Vagina (tissue), 2 donors: ENCODE results near the gene GPR137B. TPM values are rescaled to one million over a fixed set of nuclear protein-coding genes. Genes with fewer than 3 reads are reported as not detected.
"Not testable (repeated sequence)": the region's sequence is repeated elsewhere in the genome, so short reads cannot be mapped to it uniquely, and the experiment has no call there.

Experiments
- DNase-seq, 2 donors: peaks; one replicate each; pipeline ENCODE4 v3.0.0-alpha.2; 2017; ENCODE audit errors: extremely low spot score in 2 of 2
- H3K27ac ChIP-seq: fragments of 200-600 bp; sonication (generic); one replicate; pipeline ENCODE4 v1.5.1; 2019
- H3K27me3 ChIP-seq: fragments of 200-600 bp; sonication (generic); one replicate; pipeline ENCODE4 v1.5.1; 2019
- H3K36me3 ChIP-seq, 2 donors: fragments of 200-600 bp; sonication (generic); one replicate each; pipeline ENCODE4 v1.5.1; 2017 to 2019
- H3K4me1 ChIP-seq: fragments of 200-600 bp; sonication (generic); one replicate; pipeline ENCODE4 v1.5.1; 2019
- H3K4me3 ChIP-seq, 2 donors: fragments of 200-600 bp; sonication (generic); 1 replicate in 1 of 2; 2 replicates in 1 of 2; pipeline ENCODE4 v1.5.1; 2016 to 2019
- H3K9me3 ChIP-seq: fragments of 200-600 bp; sonication (generic); one replicate; pipeline ENCODE4 v1.5.1; 2019
- POLR2A ChIP-seq, 2 donors: fragments of 450-650 bp; IDR thresholded peaks; one replicate each; pipeline ENCODE4 v1.6.1; 2017; ENCODE audit warnings: antibody characterized with exemption in 2 of 2, mild to moderate bottlenecking in 2 of 2, moderate library complexity in 2 of 2
- POLR2AphosphoS5 ChIP-seq, 2 donors: sonication (generic); formaldehyde crosslinking; IDR thresholded peaks; one replicate each; pipeline ENCODE4 v1.9.0; 2017; ENCODE audit warnings: antibody characterized with exemption in 2 of 2, mild to moderate bottlenecking in 2 of 2, low read depth in 1 of 2; ENCODE audit not compliant: insufficient read depth in 1 of 2
- intact Hi-C: fragments of 100-400 bp; cut with DNase I; formaldehyde crosslinking; loops from one replicate; pipeline ENCODE4 v1.15.1; 2023
- total RNA-seq: library from RNA; depleted of rRNA; stranded (reverse); fragments of >200 nt; gene quantifications from one replicate; pipeline ENCODE4 v1.2.3, GENCODE V29; 2016
- TF ChIP-seq, protein P1 (sequence below), 3 experiments: fragments of 450-650 bp in 2 of 3; fragments of 200-600 bp in 1 of 3; sonication (generic) in 1 of 3; IDR thresholded peaks; one replicate each; pipeline ENCODE4 v1.5.1; 2017 to 2019; ENCODE audit warnings: antibody characterized with exemption in 3 of 3, mild to moderate bottlenecking in 2 of 3, moderate library complexity in 2 of 3

The GPR137B gene
- total RNA-seq, 1 donor from 2014 or later: 38.8 TPM

DNA sequence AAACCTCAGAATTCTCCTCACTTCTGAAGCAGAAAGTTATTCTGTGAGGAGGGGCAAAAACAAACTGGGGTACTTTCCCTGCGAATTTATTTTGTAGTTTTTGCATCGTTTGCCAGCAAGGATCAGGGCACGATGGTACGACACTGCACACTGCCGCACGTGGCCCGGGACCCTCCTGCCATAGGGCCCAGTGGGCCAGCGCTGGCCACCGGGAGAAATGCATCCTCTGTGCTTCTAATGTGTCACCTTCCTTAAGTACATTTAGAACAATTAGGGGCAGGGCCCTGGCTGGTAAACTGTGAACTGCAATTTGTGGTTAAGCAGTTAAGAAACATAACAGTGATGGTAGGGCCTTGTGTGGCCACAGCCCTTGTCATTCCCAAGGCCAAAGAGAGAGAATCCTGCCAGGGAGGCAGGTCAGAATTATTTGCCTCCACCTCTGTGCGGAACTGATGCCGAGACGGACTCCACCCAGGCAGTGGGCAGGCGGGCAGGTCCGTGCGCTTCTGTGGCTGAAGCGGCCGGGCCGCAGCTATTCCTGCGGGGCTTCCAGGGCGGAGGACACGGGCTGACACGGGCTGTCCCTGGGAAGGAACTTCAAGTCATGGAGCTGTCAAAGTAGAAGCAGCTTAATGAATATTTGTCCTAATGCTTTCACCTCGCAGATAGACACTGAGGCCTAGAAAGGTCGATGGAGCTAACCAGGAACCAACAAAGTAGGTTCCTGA lies 12.5 kb downstream of the GPR137B start:
- Histone ChIP-seq H3K4me3 (no peak overlapping the region), H3K27ac (no peak overlapping the region), H3K27me3 (no peaks in the 10 kb centered on the region), H3K36me3 (no peaks in the 10 kb centered on the region), H3K4me1 (peaks cover 11% of the 10 kb centered on the region), H3K9me3 (no peaks in the 10 kb centered on the region)
- intact Hi-C loops: no loop called here
- TF ChIP-seq, protein P1, sequence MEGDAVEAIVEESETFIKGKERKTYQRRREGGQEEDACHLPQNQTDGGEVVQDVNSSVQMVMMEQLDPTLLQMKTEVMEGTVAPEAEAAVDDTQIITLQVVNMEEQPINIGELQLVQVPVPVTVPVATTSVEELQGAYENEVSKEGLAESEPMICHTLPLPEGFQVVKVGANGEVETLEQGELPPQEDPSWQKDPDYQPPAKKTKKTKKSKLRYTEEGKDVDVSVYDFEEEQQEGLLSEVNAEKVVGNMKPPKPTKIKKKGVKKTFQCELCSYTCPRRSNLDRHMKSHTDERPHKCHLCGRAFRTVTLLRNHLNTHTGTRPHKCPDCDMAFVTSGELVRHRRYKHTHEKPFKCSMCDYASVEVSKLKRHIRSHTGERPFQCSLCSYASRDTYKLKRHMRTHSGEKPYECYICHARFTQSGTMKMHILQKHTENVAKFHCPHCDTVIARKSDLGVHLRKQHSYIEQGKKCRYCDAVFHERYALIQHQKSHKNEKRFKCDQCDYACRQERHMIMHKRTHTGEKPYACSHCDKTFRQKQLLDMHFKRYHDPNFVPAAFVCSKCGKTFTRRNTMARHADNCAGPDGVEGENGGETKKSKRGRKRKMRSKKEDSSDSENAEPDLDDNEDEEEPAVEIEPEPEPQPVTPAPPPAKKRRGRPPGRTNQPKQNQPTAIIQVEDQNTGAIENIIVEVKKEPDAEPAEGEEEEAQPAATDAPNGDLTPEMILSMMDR (IDR thresholded peaks at IDR 0.05): no peak
- no peak for TF ChIP-seq POLR2AphosphoS5 (IDR thresholded peaks at IDR 0.05; ENCODE audit: insufficient read depth in 1 of 2, low read depth in 1 of 2)
- TF ChIP-seq POLR2A (IDR thresholded peaks at IDR 0.05): no peak
- no peak for DNase-seq

GRCh38 chr1:236155399-236155767 lies 13.0 kb downstream of the GPR137B start:
- peaks cover 8% of the 10 kb centered on the region for H3K4me1 ChIP-seq
- no peak overlapping the region for H3K27ac ChIP-seq
- no peaks in the 10 kb centered on the region for H3K9me3 ChIP-seq
- H3K4me3 ChIP-seq: no peak overlapping the region
- no peaks in the 10 kb centered on the region for H3K36me3 ChIP-seq
- no peaks in the 10 kb centered on the region for H3K27me3 ChIP-seq
- DNase-seq: no peak
- TF ChIP-seq POLR2A (IDR thresholded peaks at IDR 0.05): no peak
- no peak for TF ChIP-seq POLR2AphosphoS5 (IDR thresholded peaks at IDR 0.05; ENCODE audit: insufficient read depth in 1 of 2, low read depth in 1 of 2)
- TF ChIP-seq, protein P1 (IDR thresholded peaks at IDR 0.05): no peak
- intact Hi-C loops: no loop called here

GRCh38 chr1:236155841-236156503 lies 13.6 kb downstream of the GPR137B start:
- Histone ChIP-seq H3K4me3 (no peak overlapping the region), H3K27me3 (no peaks in the 10 kb centered on the region), H3K36me3 (no peaks in the 10 kb centered on the region), H3K4me1 (peaks cover 2% of the 10 kb centered on the region), H3K9me3 (no peaks in the 10 kb centered on the region), H3K27ac (no peak overlapping the region)
- TF ChIP-seq, protein P1 (IDR thresholded peaks at IDR 0.05): no peak
- TF ChIP-seq POLR2A (IDR thresholded peaks at IDR 0.05): no peak
- TF ChIP-seq POLR2AphosphoS5 (IDR thresholded peaks at IDR 0.05; ENCODE audit: insufficient read depth in 1 of 2, low read depth in 1 of 2): no peak
- intact Hi-C loops: no loop called here
- no peak for DNase-seq

GRCh38 chr1:236156512-236157208 lies 14.3 kb downstream of the GPR137B start:
- TF ChIP-seq, protein P1 (IDR thresholded peaks at IDR 0.05): no peak
- TF ChIP-seq POLR2A (IDR thresholded peaks at IDR 0.05) (no peak), POLR2AphosphoS5 (IDR thresholded peaks at IDR 0.05; ENCODE audit: insufficient read depth in 1 of 2, low read depth in 1 of 2) (no peak)
- H3K27me3 ChIP-seq: no peaks in the 10 kb centered on the region
- H3K36me3 ChIP-seq: no peaks in the 10 kb centered on the region
- intact Hi-C loops: no loop called here
- no peak overlapping the region for H3K27ac ChIP-seq
- no peak for DNase-seq
- peaks cover 3% of the 10 kb centered on the region for H3K9me3 ChIP-seq
- no peaks in the 10 kb centered on the region for H3K4me1 ChIP-seq
- H3K4me3 ChIP-seq: no peak overlapping the region

DNA sequence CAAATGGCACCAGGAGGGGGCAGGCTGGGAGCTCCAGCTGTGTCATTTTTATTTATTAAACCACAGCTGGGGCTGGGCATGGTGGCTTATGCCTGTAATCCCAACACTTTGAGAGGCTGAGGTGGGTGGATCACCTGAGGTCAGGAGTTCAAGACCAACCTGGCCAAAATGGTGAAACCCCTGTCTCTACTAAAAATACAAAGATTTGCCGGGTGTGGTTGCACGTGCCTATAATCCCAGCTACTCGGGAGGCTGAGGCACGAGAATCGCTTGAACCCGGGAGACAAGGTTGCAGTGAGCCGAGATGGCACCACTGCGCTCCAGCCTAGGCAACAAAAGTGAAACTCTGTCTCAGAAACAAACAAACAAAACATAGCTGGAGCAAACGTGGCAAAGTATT lies 15.7 kb downstream of the GPR137B start:
- H3K4me3 ChIP-seq, H3K36me3 ChIP-seq, H3K27ac ChIP-seq, H3K4me1 ChIP-seq, DNase-seq, H3K9me3 ChIP-seq, H3K27me3 ChIP-seq, intact Hi-C loops: not testable (repeated sequence)
